ENCODE measurements around the gene IFT122.

Gene IFT122

GRCh38 chr3:129548104-129548965, 108.3 kb downstream of the IFT122 start:
- no peak for DNase-seq

DNA sequence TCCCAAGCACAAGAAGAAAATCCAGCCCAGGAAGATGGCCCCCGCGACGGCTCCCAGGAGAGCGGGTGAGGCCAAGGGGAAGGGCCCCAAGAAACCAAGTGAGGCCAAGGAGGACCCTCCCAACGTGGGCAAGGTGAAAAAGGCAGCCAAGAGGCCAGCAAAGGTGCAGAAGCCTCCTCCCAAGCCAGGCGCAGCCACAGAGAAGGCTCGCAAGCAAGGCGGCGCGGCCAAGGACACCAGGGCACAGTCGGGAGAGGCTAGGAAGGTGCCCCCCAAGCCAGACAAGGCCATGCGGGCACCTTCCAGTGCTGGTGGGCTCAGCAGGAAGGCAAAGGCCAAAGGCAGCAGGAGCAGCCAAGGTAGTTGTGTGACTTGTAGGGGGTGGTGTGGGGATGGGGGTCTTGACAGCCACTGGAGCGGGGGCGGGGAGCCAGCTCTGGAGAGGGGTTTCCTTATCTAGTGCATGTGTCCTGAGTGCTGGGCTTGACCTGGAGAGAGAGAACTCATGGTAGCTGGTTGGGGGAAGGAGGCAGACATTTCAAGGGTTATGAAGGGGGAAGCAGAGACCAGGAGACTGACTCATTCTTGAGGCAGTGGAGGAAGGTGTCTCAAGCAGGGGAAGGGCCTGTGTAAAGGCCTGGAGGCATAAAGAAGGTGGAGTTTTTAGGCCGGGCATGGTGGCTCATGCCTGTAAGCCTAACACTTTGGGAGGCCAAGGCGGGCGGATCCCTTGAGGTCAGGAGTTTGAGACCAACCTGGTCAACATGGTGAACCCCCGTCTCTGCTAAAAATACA, 109.2 kb downstream of the IFT122 start:
- no peak for DNase-seq

DNA sequence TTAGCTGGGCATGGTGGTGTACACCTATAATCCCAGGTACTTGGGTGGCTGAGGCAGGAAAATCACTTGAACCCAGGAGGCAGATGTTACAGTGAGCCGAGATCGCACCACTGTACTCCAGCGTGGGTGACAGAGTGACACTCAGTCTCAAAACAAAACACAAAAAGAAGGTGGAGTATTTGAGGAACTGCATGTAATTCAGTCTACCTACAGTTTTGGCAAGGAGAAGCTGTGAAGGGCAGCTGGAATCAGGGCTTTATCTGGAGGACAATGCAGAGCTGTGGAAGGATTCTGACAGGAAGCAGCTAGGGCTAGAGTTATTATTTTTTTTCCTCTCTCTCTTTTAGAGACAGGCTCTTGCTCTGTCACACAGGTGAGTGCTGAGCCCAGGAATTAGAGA, 109.8 kb downstream of the IFT122 start:
- no peak for DNase-seq

- DNase-seq = no peak
These were observed 112.4 kb downstream of the IFT122 start for GRCh38 chr3:129552287-129553050.

- no peak for DNase-seq
These were observed 113.1 kb downstream of the IFT122 start for GRCh38 chr3:129553171-129553570.

DNA sequence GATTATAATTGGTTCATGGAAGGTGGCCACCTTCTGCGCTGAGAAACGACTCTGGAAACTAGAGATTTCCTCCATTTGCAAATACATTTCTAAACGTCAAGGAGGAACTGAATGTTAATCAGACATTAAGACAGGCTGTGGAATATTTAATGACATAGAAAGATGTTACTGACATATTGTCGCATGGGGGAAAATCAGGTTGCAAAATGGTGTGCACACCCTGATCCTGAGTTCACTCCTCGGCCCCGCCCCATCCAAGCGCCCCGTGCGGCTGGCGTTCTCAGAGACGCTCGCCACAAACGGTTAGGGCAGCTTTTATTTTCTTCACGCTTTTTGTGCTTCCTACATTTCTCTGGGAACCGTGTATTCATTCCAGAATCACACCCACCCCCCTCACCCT, 113.7 kb downstream of the IFT122 start:
- no peak for DNase-seq

- no peak for DNase-seq
These were observed 114.5 kb downstream of the IFT122 start for GRCh38 chr3:129554356-129555152.

GRCh38 chr3:129555153-129555550, 115.1 kb downstream of the IFT122 start:
- no peak for DNase-seq

- DNase-seq = no peak
These were observed 115.8 kb downstream of the IFT122 start for GRCh38 chr3:129555616-129556357.

DNA sequence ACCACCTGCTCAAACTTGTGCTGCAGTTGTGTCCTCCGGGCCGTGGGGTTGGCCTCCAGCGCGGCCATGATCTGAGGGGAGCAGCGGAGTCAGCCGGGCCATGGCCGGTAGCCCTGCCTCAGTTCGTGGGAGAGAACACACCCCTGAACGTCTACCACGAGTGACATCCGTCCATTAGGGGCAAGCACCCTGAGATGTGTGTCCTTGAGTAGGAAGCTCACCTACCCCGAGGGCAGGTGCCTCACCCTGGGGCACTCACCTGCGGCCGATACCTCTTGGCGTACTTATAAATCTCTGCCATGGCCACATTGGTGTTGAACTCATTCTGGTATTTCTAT, 116.3 kb downstream of the IFT122 start:
- no peak for DNase-seq

DNA sequence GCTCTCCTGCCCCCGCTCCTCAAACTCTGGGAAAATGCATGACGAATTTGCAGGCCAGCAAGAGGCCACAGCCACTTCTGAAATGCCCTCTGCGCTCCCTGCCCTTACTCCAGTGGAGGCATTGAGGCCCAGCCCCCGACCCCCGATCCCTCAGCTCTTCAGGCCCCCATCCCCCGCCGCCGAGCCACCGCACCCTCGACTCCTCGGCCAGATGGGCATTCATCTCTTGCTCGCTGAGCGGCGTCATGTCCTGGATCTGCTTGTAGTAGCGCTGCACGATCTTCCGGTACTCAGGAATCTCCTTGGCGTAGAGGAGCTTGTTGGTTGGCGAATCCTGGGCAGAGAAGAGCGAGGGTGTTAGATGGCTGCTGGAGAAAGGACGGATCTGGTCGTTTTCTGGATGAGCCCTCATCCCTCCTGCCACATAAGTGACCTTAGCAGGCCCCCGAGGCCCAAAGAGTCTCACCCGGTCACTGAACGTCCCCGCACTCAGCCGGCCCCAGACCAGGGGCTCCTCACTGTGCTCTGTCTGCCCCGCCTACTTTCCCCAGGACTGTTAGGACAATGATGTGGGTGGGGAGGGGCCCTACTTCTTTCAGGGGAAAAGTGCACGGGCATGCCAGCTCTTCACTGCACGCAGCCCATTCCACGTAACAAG, 117.0 kb downstream of the IFT122 start:
- no peak for DNase-seq

DNA sequence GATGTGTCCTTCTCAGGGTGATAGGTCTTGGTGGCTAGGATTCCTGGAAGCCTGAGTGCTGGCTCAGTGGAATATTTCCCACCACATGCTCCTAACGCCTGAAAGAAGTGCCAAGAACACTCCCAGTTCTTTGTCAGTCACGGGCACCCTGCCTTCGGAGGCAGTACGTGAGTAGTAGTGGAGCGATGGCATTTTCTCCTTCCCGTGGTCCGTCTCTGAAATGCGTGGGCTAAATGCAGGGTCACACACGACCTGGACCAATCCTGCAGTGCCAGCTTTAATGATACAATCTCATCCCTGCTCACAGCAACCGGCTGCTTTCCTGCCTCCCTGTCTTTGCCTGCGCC, 117.5 kb downstream of the IFT122 start:
- DNase-seq = no peak

- no peak for DNase-seq
These were observed 118.2 kb downstream of the IFT122 start for GRCh38 chr3:129558081-129558771.

DNA sequence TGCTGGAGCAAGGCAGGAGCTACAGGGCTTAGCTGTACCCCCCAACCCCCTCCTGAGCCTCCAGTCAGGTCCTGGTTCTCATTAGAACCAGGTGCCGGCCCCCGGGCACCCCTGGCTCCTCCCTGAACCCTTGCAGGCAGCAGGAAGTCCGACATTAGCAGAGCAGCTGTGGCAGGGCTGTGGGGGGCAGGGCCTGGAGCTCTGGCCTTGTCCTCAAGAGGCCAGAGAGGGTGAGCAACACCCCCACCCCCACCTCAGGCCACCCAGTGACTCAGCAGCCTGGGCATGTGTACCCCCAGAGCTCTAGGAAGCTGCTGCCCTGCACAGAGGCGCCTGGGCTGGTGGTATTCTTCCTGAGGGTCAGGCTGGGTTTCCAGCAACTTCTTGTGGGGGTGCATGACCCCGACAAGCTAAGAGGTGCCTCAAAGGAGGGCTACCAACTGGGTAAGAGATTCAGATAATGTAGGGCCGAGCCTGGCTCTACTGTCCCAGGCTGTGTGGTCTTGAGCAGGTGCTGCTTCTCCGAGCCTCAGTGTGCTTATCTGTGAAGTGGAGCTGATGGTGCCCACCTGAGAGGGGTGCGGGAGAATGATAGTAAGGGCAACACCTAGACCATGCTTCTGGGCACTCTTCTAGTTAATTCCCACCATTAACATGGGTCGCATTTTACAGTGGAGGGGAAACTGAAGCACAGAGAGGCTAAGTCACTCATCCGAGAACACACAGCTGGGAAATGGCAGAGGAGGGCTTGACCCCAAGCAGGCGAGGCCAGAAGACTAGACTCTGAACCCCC, 118.9 kb downstream of the IFT122 start:
- DNase-seq = no peak

DNA sequence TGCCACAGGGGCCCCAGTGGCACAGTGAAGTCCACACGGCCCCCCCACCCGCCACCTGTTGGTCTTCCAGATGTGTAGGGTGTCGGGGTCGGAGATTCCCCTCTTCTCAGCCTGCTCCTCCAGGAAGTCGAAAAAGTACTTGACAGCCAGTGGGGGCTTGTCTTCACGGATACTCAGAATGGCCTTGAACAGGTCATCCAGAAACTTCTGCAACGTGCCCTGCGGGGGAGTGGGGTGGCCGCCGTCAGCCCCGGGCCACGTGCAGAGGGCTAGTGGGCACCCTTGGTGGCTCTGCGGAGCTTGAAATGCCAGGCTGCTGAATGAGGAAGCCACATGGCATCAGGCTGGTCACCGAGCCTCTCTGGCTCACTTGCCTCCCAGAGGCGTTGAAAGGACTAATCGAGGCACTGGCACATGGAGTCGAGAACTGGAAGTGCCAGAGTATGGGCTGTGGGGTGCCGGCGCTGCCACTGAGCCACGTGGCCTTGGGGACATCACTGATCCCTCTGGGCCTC, 119.6 kb downstream of the IFT122 start:
- no peak for DNase-seq

- no peak for DNase-seq
These were observed 120.3 kb downstream of the IFT122 start for GRCh38 chr3:129560269-129560787.

- DNase-seq = peak; percentile 72
These were observed 121.0 kb downstream of the IFT122 start for GRCh38 chr3:129560911-129561594.

DNA sequence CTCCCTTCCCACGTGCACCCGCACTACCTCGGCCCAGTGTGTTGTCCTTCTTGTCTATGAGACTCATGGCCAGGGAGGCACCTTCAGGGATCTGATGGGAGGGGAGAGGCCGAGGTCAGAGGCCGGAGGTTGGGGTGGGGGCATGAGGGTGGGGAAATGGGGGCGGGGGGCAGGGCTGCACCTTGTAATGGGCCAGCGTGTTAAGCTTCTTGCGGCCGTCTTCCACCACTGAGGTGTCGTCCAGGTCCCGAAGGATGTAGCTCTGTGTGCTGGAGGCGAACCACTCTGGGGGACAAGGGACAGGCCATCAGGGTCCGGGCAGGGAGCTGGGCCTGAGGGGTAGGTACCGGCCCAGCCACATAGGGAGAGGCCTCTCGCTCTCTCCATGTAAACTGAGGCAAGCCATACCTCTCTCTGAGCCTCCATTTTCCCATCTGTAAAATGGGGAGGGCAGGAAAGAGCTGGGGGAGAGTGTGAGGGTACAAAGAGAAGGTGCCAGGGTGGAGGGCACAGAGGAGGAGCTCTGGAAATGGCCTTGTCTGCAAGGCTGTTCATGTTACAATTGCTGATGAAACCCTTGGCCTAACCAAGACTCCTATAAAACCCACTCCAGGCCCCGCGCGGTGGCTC, 121.7 kb downstream of the IFT122 start:
- no peak for DNase-seq
